ENCODE results near the gene KMT2C.
"Not testable (repeated sequence)": the region's sequence is repeated elsewhere in the genome, so short reads cannot be mapped to it uniquely, and the experiment has no call there.

The KMT2C gene

DNA sequence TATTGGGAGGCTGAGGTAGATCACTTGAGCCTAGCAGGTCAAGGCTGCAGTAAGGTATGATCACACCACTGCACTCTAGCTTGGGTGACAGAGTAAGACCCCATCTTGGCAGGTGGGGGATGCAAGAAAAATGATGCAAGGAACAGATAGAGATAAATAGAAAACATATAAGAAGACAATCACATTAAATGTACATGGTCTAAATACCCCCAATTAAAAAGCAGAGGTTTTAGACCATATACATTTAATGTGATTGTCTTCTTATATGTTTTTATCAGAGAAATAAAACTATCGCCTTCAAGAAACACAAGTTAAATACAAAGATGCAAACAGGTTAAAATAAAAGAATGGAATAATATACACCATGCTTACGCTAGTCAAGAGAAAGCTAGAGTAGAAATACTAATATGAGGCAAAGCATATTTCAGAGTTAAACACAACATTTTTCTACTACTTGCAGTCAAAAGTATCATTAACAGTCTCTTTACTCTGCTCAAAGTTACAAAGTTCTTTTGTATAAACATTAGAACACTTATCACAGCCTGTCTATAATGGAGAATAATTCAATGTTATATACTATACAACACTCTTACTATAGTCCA lies 136.2 kb downstream of the KMT2C start:
- not testable (repeated sequence) for DNase-seq

DNA sequence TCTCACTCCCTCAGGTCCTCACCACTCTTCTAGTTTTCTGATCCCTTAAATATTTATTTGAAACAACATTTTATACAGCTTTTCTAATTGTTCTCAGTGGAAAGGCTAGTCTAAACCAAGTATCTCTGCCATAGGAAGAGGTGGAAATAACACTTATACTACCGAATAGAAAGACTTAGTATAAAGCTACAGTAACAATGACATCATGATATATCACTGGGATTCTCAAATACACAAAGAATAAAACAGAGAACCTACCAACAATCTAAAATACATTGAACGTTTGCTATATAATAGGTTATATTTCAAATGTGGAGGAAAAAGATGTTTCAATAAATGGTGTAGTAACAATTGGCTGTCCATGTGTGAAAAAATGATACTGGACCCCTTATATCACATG lies 142.9 kb downstream of the KMT2C start:
- DNase-seq: no peak

DNA sequence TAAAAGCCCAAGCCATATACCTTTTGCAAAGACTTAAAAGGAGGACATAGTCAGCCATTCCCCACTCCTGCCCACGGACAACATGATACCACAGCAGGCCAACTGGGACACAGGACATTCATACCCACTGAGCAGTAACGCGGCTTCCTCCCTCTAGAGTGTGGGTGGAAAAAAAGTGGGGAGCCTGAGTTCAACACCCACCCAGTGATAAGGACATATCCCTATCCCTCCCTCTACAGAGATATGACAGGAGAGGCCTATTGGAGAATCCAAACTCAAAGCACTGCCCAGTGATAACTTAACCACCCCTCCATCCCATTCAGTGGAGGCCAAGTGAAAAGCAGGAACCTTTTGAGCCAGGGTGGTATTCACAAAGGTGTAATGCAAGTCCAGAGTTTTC lies 148.8 kb downstream of the KMT2C start:
- DNase-seq: not testable (repeated sequence)

DNA sequence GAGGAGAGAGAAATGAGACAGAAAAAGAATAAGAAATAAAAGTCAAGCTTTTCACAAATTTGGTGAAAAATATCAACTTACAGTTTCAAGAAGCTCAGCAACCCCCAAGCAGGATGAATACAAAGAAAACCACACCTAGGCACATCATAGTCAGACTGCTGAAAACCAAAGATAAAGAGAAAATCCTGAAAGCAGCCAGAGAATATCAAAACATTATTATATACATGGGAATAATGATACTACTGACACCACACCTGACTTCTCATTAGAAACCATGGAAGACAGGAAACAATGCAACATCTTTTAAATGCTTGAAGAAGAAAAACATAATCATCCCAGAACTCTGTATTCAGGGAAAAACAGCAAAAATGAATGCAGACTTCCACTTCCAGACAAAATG lies 149.6 kb downstream of the KMT2C start:
- DNase-seq: not testable (repeated sequence)

DNA sequence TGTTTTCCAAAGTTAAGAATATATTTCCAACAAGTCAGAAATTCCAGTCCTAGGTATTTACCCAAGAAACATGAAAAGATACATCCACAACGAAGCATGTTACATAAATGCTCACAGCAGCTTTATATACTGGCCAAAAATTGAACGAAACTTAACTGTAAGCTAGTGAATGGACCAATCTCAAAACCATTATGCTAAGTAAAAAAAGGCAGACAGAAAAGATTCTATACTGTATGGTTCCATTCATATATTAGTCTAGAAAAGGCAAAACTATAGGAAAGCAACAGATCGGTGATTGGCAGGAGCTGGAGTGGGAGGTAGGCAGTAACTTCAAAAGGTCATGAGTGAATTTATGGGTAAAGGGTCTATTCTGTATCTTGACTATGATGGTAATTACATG lies 150.8 kb downstream of the KMT2C start:
- not testable (repeated sequence) for DNase-seq

DNA sequence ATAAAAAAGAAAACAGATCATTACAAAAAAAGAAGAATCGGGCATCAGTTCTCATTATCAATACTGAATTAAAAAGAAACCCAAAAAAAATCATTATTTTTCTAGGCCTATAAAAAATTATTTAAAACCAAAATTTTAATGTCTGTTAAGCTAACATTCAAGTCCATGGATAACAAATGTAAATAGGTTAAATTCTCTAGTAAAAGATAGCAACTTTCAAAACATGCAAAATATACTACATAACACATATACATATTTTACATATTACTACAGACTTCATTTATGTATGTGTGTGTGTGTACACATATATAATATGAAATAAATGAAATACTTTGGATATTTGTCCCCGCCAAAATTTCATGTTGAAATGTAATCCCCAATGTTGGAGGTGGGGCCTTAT lies 158.1 kb downstream of the KMT2C start:
- not testable (repeated sequence) for DNase-seq

DNA sequence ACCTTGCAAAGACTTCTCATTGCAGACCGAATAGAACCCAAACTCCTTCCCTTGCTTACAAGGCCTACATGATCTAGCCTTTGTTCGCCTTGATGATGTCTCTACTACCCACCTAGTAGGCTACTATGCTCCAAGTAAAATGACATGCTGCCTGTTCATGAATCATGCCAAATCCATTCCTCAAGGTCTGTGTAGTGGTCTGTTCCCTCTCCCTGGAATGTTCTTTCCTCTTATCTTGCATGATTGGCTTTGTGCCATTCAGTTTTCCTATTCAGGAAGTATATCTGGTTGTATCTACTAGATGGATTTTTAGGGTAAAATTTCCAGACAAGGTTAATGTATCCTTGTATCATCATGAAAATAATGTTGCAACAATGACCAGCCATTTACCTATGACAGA lies 165.4 kb downstream of the KMT2C start:
- DNase-seq: not testable (repeated sequence)

DNA sequence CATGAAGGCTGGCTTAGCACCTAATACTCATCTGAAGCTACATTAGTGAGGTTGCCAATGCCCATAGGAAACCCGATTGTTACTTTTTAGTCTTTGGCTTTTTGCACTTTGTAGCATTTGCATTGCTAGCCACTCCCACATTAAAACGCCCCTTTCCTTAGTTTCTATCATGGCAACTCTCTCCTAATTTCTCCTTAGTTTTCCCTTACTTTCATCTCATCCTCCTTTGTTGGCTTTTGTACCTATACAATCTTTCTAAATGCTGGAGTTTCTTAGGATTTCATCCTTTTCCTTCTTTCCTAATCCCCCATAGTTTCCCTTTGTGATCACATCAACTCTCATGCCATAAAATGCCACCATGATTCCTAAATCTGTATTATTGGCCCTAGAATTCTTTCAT lies 168.9 kb downstream of the KMT2C start:
- DNase-seq: not testable (repeated sequence)

DNA sequence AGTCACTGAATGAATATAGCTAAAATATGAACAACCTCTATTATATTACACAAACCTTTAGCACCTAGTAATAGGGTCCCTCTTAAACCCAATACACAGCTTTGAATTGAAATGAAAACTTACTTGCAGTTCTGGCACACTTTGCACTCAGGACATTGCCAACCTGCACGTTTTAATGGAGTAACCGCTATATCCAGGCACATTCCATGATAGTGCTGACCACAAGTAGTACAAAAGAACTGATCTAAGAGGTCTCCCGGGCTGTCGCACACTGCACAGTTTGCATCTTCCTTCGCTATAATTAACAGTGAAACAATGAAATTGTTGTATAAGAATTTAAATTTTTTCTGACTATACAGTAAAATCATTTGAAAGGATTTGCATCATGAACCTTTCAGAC lies 170.9 kb downstream of the KMT2C start:
- not testable (repeated sequence) for DNase-seq

DNA sequence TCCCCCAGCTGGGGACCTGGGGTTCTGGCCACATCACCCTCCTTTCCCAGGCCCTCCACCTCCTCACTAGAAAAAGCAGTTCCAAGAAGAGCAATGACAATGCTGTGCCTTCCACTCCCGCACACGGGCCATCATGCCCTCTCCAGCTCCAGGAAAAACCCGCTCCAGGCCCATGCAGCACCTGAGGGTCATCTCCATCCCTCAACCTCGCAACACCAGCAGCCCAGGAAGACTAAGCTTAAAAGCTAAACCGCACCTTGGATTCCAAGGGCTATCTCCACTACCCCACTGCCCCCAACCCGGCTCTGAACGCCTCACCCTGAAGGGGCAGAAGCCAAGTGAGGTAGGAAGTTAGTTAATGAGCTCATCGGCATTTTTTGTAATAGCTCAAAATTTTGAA lies 173.7 kb downstream of the KMT2C start:
- DNase-seq: not testable (repeated sequence)

DNA sequence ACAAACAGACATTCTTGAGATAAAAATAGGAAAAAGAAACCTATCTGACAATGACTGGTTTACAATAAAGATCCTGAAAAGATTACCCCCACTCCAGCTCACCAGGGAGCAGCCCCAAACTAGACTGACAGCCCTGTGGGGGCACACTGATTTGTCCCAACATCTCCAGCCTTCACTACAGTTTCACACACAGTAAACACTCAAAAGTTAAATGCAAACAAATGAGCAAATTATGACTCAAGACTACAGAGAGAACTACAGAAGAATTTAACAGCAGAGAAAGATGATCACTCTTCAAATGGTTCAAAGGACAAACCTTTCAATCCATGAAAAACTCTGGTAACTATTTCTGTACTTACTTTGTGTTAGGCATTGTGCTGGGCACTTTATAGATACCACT lies 176.2 kb downstream of the KMT2C start:
- not testable (repeated sequence) for DNase-seq

DNA sequence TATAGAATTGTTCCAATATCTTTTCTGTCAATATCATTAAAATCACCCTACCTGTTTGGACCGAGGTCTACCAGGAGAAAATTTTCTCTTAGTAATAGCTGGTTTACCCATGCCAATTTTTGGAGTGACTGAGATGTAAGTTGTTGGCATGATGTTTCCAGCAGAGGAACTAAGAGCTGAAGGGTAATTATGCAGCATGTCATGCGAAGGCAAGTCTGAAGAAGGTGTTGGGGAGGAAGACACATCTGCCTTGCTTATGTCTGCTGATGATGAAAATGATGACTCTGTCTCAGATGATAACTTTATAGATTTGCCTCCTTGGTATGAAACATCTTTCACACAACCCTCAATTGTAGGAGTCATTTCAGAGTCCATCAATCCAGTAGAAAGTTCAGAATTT lies 188.0 kb downstream of the KMT2C start:
- DNase-seq: not testable (repeated sequence)

DNA sequence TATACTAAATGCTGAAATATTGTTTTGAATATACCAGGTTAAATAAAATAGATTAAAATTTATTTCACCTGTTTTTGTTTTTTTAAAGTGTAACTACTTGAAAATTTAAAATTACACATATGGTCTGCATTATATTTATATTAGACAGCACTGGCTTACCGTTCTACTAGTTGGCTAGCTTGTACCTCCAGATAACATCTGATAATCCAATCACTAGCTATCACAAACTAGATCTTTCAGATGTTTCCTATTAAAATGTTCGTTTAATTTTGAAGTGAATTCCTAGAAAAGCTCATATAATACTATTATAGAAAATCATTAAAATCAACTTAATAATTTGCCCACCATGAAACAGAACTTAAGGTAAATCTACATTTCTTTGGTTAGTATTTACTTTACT lies 190.4 kb downstream of the KMT2C start:
- DNase-seq: not testable (repeated sequence)

DNA sequence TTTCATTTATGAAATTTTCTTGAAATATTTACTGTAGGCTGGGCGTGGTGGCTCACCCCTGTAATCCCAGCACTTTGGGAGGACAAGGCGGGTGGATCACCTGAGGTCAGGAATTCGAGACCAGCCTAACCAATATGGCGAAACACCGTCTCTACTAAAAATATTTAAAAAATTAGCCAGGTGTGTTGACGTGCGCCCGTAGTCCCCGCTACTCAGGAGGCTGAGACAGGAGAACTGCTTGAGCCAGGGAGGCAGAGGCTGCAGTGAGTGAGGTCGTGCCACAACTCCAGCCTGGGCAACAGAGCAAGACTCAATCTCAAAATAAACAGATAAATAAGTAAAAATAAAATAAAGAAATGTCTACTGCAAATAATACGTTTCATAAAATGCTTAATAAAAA lies 192.3 kb downstream of the KMT2C start:
- not testable (repeated sequence) for DNase-seq

DNA sequence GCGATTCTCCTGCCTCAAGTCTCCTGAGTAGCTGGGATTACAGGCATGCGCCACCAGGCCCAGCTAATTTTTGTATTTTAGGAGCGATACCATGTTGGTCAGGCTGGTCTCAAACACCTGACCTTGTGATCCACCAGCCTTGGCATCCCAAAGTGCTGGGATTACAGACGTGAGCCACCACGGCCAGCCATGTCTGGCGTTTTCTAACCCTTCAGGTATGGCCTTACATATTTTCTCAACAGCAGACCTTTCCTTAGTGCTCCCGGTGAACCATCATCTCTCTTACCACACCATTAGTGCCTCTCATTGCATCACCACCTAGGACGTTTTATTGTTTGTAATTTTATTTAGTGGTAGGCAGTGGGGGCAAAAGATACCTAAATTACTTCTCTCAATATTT lies 194.5 kb downstream of the KMT2C start:
- not testable (repeated sequence) for DNase-seq

DNA sequence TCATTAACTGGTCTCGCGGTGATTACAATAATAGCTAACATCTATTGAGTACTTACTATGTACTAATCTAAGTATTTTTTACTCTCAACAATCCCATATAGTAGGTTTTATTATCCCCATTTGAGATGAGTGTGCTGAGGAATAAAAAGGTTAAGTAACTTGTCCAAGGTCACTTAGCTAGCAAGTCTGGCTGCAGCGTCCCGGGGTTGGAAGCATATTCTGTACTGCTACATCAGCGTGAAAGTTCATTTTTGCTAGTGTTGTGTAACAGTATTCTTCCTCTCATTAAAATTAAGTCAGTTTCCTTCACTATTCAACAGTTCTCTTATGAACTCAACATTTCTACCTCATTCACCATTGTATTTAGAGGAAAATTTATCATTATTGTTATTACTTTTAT lies 199.5 kb downstream of the KMT2C start:
- not testable (repeated sequence) for DNase-seq

DNA sequence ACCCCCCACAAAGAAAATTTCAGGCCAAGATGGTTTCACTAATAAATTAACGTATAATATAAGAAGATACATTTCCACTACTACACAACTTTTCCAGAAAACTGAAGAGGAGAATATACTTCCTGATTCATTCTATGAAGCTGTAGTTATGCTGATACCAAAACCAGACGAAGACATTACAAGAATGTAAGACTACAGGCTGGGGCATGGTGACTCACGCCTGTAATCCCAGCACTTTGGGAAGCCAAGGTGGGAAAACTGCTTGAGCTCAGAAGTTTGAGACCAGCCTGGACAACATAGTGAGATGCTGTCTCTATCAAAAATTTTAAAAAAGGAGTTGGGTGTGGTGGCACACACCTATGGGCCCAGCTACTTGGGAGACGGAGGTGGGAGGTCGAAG lies 201.4 kb downstream of the KMT2C start:
- not testable (repeated sequence) for DNase-seq

DNA sequence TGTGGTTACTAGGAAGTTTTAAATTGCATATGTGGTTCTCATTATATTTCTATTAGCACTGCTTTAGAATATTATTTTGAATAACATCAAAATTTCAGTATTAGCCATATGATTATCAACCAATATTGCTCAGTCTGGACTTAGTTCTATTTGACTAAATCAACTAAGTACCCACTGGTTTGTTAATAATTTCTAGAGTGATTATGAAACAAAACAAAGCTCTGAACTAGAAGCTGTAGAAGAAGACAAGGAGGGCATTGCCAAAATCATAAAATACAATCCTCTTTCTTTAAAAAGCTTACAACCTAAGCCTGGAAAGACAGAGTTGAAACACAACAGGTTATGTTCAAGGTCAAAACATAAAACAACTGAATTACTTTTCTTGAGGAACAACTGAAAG lies 204.7 kb downstream of the KMT2C start:
- no peak for DNase-seq

DNA sequence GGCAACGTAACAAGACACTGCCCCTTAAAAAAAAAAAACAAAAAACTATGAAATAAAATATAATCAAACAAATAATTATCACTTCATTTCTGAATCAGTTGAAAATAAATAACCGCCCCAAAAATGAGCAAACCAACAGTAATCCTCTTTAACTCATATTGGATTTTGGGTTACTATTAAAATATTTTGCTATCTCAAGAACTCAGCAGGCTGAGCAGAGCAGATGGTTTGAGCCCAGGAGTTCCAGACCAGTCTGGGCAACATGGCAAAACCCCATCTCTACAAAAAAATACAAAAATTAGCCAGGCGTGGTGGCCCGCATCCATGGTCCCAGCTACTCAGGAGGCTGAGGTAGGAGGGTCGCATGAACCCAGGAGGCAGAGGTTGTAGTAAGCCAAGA lies 216.2 kb downstream of the KMT2C start:
- DNase-seq: not testable (repeated sequence)

DNA sequence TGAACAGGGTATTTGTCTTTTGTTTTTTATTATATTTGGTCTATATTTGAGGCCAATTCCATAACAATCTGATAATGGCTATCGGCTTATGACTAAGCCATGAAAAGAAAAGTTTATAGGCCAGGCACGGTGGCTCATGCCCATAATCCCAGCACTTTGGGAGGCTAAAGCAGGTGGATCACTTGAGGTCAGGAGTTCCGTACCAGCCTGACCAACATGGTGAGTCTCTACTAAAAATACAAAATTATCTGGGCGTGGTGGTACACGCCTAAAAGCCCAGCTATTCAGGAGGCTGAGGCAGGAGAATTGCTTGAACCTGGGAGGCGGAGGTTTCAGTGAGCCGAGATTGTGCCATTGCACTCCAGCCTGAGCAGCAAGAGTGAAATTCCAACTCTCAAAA lies 227.0 kb downstream of the KMT2C start:
- DNase-seq: not testable (repeated sequence)

DNA sequence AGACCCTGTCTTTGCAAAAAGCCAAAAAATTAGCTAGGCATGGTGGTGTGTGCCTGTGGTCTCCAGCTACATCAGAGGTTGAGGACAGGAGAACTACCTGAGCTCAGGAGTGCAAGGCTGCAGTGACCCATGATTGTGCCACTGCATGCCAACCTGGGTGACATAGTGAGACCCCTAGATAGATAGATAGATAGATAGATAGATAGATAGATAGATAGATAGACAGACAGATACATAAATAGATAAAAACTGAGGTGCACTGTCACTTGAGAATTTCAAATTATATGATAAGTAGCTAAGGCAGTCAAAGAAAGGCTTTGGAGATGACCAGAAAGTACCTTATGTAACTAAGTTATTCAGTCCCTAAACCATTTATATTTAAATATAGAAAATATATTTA lies 231.4 kb downstream of the KMT2C start:
- DNase-seq: not testable (repeated sequence)

DNA sequence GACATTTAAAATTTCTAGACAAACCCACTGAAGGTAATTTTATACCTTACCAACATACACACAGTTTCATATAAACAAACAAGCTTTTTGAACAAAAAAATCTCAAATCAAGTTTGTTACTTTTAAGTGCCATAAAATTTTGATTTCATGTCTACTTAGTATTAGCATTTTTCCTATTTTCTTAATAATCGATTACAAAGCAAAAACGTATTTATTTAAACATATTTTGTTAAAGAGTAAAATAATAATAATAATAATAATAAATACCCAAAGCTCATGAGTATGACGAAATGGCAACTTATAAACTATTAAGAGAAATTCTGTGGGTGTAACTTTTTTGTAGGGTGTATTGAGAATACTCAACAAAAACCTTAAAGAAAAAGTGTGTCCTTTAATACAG lies 232.7 kb downstream of the KMT2C start:
- no peak for DNase-seq

DNA sequence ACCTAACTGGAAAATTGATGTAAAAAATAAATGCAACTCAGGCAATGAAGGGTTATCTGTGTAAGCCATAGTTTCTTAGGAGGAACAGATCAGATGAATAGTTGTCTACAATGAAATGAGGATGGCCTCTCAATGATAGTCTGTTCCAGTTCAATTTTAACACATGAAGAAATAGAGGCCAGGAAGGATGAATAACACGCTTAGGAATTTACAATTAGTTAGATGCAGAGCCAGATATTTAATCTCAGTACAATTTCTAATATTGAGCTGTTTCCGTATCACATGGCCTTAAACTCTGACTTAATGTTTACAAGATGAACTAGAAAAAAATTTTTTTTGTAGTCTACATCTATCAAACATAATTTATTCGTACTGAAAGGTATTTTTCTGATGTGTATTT lies 233.7 kb downstream of the KMT2C start:
- no peak for DNase-seq

DNA sequence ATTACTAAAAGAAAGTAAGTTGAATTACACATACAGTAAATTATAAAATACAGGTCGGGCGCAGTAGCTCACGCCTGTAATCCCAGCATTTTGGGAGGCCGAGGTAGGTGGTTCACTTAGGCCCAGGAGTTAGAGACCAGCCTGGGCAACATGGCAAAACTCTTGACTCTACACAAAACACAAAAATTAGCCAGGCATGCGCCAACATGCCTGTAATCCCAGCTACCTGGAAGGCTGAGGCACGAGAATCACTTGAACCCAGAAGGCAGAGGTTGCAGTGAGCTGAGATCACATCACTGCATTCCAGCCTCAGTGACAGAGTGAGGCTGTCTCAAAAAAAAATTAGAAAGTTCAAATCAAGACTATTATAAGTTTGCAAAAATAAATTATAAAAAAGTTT lies 235.4 kb downstream of the KMT2C start:
- no peak for DNase-seq

DNA sequence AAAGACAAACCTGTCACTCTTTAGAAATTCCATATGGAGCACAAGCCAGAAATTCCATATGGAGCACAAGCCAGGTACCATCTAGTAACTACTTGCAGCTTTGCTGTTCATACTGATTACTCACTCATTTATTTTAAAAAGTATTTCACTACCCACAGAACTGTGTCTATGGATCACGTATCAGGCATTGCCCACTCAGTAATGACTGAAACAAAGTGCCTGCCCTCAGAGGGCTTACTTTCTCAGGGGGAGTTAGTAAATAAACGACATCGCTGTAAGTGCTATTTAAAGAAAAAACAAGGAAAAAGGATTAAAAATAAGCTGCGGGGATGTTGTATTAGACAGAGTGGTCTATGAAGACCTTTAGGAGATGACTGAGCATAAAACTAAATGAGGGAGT lies 239.4 kb downstream of the KMT2C start:
- DNase-seq: no peak

DNA sequence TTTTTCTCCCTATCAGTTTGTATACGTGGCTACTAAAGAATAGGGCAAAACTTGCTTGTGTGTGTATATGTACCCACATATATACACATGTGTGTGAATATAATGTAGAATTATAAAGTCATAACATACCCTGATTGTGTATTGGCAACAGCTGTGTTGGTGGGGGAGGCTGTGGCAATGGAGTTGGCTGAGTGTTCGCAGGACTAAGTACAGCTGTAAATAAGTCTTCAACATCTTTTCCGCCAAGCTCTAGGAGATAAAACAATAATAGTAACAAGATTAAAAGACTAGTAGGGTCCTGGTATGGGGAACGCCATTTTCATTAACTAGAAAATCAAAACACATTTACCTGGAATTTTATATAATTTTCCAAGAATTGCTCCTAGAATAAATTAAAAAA lies 241.9 kb downstream of the KMT2C start:
- no peak for DNase-seq

All from stimulated activated CD4-positive, alpha-beta T cell treated with anti-CD3 and anti-CD28 coated beads, Interleukin-15, amount 100 ng/mL, for 24 hours (primary cell).